A549 treated with CpdA at 1 μM for 4 hours (cell line): Measurements from ENCODE around the gene PPM1N. TPM values are rescaled to one million over a fixed set of nuclear protein-coding genes. Genes with fewer than 3 reads are reported as not detected.

ENCODE experiments used
- total RNA-seq: library from RNA; stranded (reverse); fragments of 200-300 nt; extraction: Qiagen RNA extraction; gene quantifications from 5 replicates; pipeline ENCODE4 v1.2.3, GENCODE V29; 2022; ENCODE audit warnings: low read depth

PPM1N gene, protein sequence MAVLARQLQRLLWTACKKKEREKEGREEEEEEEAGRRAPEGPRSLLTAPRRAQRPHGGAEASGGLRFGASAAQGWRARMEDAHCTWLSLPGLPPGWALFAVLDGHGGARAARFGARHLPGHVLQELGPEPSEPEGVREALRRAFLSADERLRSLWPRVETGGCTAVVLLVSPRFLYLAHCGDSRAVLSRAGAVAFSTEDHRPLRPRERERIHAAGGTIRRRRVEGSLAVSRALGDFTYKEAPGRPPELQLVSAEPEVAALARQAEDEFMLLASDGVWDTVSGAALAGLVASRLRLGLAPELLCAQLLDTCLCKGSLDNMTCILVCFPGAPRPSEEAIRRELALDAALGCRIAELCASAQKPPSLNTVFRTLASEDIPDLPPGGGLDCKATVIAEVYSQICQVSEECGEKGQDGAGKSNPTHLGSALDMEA
- total RNA-seq: 6.5 to 8.5 TPM (median 7.4 TPM) in 5 replicates

DNA sequence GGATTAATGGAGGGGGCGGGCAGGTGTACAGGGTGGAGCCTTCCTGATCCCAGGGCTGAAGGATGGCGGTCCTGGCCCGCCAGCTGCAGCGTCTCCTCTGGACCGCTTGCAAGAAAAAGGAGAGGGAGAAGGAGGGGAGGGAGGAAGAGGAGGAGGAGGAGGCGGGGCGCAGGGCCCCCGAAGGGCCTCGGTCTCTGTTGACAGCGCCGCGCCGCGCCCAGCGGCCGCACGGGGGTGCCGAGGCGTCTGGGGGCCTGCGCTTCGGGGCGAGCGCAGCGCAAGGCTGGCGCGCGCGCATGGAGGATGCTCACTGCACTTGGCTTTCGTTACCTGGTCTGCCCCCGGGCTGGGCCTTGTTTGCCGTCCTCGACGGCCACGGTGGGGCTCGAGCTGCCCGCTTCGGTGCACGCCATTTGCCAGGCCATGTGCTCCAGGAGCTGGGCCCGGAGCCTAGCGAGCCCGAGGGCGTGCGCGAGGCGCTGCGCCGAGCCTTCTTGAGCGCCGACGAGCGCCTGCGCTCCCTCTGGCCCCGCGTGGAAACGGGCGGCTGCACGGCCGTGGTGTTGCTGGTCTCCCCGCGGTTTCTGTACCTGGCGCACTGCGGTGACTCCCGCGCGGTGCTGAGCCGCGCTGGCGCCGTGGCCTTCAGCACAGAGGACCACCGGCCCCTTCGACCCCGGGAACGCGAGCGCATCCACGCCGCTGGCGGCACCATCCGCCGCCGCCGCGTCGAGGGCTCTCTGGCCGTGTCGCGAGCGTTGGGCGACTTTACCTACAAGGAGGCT, at the start of gene PPM1N:
Gene PPM1N (plus strand): TSS at position 33 of the 785 bp plus-strand sequence. CDS start 30 bp downstream, at position 63.

DNA sequence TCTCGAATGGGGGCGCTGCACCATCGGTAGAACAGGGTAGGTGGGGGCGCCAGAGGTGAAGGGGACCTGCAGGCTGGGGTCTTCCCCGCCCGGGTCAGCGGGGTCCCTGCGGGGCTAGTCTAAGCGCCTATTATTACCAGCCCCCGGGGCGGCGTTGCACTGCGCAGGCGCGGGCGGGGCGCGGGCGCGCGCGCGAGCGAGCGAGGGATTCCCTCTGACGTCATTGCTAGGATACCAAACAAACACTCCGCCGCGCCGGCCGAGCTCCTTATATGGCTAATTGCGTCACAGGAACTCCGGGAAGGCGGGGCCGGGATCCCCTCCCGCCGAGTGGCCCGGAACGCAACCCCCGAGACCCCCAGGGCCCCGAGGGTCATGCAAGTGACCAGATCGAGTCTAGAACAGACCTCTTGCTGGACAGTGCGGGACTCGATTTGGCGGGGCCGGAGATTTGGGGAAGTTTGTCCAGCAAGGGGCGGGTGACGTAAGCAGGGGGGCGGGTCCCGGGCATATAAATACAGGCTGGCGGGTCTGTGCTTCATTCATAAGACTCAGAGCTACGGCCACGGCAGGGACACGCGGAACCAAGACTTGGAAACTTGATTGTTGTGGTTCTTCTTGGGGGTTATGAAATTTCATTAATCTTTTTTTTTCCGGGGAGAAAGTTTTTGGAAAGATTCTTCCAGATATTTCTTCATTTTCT, 30.6 kb upstream of the PPM1N start, which contains the start of gene FOSB:
Gene FOSB (plus strand): TSS at position 541 of the 703 bp plus-strand sequence. CDS start 591 bp downstream, outside the sequence.

DNA sequence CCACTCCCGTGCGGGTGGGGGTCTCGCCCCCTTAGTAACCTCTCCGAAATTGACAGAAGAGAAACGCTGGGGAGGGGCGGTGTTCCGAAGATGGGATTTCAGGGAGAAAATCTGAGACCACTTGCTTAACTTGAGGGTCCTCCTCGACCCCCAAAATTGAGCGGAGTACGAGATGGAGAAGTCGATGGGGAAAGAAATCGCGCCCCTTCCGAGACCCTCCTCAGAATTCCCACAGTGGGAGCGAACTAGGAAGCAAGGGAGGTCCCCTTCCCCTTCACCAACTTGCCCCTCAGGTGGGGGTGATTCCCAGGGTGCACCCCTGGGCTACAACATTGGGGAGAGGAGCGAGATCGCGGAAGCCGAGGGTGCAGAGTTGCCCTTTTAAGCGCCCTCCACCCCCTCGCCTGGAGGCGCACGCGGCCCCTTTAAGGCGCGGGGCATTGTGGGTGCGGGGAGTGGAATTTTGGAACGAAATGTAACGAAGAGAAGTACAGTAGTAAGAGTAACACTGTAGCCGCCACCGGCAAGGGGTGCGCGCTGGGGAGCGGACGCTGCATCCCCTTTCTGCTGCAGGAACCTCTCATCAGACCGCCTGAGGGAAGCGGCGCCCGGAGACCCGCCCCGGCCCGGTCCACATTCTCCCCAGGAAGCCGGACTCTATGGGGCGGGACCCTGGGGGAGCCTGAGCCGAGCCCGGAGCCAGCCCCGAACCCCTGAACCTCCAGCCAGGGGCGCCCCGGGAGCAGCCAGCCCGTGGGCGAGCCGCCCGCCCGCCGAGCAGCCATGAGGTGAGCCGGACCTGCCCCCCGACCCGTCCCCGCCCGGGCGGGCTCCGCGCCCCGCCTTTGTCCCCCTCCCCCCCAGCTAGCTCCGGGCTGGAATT, 9.0 kb downstream of the PPM1N start, which contains the start of gene VASP:
Gene VASP (plus strand): TSS at position 491 of the 883 bp plus-strand sequence. CDS start 293 bp downstream, at position 784.

Other genes starting within 250 kb of the PPM1N start
- 5.4 to 7.9 TPM (median 7.7 TPM) in 5 replicates for gene MARK4, start 247.2 kb upstream of the PPM1N start, total RNA-seq
- not detected in 5 replicates for gene CKM, start 175.6 kb upstream of the PPM1N start, total RNA-seq
- gene KLC3, start 157.7 kb upstream of the PPM1N start, total RNA-seq: 0.53 to 0.78 TPM (median 0.72 TPM) in 5 replicates
- 10.3 to 14.6 TPM (median 12.0 TPM) in 5 replicates for gene ERCC2, start 127.9 kb upstream of the PPM1N start, total RNA-seq
- gene PPP1R13L, start 93.4 kb upstream of the PPM1N start, total RNA-seq: 22.3 to 33.2 TPM (median 26.9 TPM) in 5 replicates
- 43.7 to 53.6 TPM (median 44.4 TPM) in 5 replicates for gene POLR1G, start 91.8 kb upstream of the PPM1N start, total RNA-seq
- gene ERCC1, start 74.5 kb upstream of the PPM1N start, total RNA-seq: 126 to 160 TPM (median 149 TPM) in 5 replicates
- 13.4 to 19.5 TPM (median 15.8 TPM) in 5 replicates for gene FOSB, start 30.4 kb upstream of the PPM1N start, total RNA-seq
- gene RTN2, start 1.4 kb upstream of the PPM1N start, total RNA-seq: 8.0 to 12.5 TPM (median 9.8 TPM) in 5 replicates
- gene VASP, start 9.0 kb downstream of the PPM1N start, total RNA-seq: 109 to 126 TPM (median 118 TPM) in 5 replicates
- gene OPA3, start 86.4 kb downstream of the PPM1N start, total RNA-seq: 11.5 to 17.3 TPM (median 17.0 TPM) in 5 replicates
- gene GPR4, start 103.8 kb downstream of the PPM1N start, total RNA-seq: 0.13 to 0.38 TPM (median 0.22 TPM) in 5 replicates
- gene EML2, start 141.0 kb downstream of the PPM1N start, total RNA-seq: 22.4 to 30.1 TPM (median 25.4 TPM) in 5 replicates
- 2.1 to 4.7 TPM (median 2.5 TPM) in 5 replicates for gene GIPR, start 169.8 kb downstream of the PPM1N start, total RNA-seq
- 757 to 952 TPM (median 803 TPM) in 5 replicates for gene SNRPD2, start 193.5 kb downstream of the PPM1N start, total RNA-seq
- gene QPCTL, start 194.2 kb downstream of the PPM1N start, total RNA-seq: 7.9 to 10.8 TPM (median 9.8 TPM) in 5 replicates
- gene FBXO46, start 232.5 kb downstream of the PPM1N start, total RNA-seq: 8.9 to 11.1 TPM (median 10.6 TPM) in 5 replicates
- 0.05 to 0.16 TPM (median 0.06 TPM) in 4 of 5 replicates, not detected in the other for gene MEIOSIN, start 235.0 kb downstream of the PPM1N start, total RNA-seq